Measurements from ENCODE around the gene FN3K. TPM values are rescaled to one million over a fixed set of nuclear protein-coding genes. Genes with fewer than 3 reads are reported as not detected.

Gene FN3K
- total and polyA plus RNA-seq, 2 of the 8 experiments (the other 6 are each of a cell fraction or from before 2014, with no cell fraction given), result 0.88 to 14.2 TPM

- TF ChIP-seq CHD7 (IDR thresholded peaks at IDR 0.05; ENCODE audit: insufficient replicate concordance, low read length) (no peak), RAD21 (IDR thresholded peaks at IDR 0.05 in 1 of 2, conservative IDR thresholded peaks at IDR 0.05 in 1 of 2; ENCODE audit: low read depth in 2 of 2, low read length in 2 of 2) (peak; percentile 91 to 92), BRCA1 (IDR thresholded peaks at IDR 0.05; ENCODE audit: low read depth, low read length) (no peak), SP4 (IDR thresholded peaks at IDR 0.05; ENCODE audit: low read length) (no peak), MAFK (IDR thresholded peaks at IDR 0.05; ENCODE audit: low read depth, low read length) (no peak), CREB1 (IDR thresholded peaks at IDR 0.05) (no peak), PHF8 (conservative IDR thresholded peaks at IDR 0.05; ENCODE audit: low read depth, low read length) (no peak), POLR2A (IDR thresholded peaks at IDR 0.05; ENCODE audit: control extremely low read depth in 1 of 2, low read depth in 2 of 2, low read length in 2 of 2) (no peak)
Observed at GRCh38 chr17:82781894-82782274, 46.5 kb downstream of the FN3K start (continued).

All from H1 (cell line).